Colon (tissue), 2 donors: Measurements from ENCODE around the gene CGGBP1.
A peak's percentile ranks its signal among the peaks of the same experiment; 100 is the strongest.

Experiments
- FAIRE-seq: peaks from 2 replicates; lab custom pipeline; 2012; peaks lifted over from hg19 to GRCh38; lab: Jason Lieb, UNC
- donor health status: control.
- donor health status: control.

CGGBP1 gene

GRCh38 chr3:88058581-88059379, at the start of gene CGGBP1, which contains the start of gene ZNF654:
Gene CGGBP1 (minus strand): TSS chr3:88059005. CDS start chr3:88055976, 3,029 bp downstream.
Gene ZNF654 (plus strand): TSS chr3:88059255. CDS start chr3:88059320, 65 bp downstream.
- no peak for FAIRE-seq

- FAIRE-seq, result no peak
Measured at GRCh38 chr3:88105325-88105724, 46.5 kb upstream of the CGGBP1 start.

- no peak for FAIRE-seq
Measured at GRCh38 chr3:88101142-88101541, 42.3 kb upstream of the CGGBP1 start.

- no peak for FAIRE-seq
Measured at GRCh38 chr3:88093266-88093665, 34.5 kb upstream of the CGGBP1 start.

- no peak for FAIRE-seq
Measured at GRCh38 chr3:88092270-88092669, 33.5 kb upstream of the CGGBP1 start.

- no peak for FAIRE-seq
Measured at GRCh38 chr3:88090681-88091080, 31.9 kb upstream of the CGGBP1 start.

- no peak for FAIRE-seq
Measured at GRCh38 chr3:88084097-88084501, 25.3 kb upstream of the CGGBP1 start.

- no peak for FAIRE-seq
Measured at GRCh38 chr3:88082854-88083253, 24.0 kb upstream of the CGGBP1 start.

- FAIRE-seq, result no peak
Measured at GRCh38 chr3:88078932-88079331, 20.1 kb upstream of the CGGBP1 start.

- no peak for FAIRE-seq
Measured at GRCh38 chr3:88076712-88077111, 17.9 kb upstream of the CGGBP1 start.

GRCh38 chr3:88075497-88075896, 16.7 kb upstream of the CGGBP1 start:
- FAIRE-seq, result no peak

- no peak for FAIRE-seq
Measured at GRCh38 chr3:88075072-88075471, 16.3 kb upstream of the CGGBP1 start.

- no peak for FAIRE-seq
Measured at GRCh38 chr3:88061746-88062145, 2.9 kb upstream of the CGGBP1 start.

- no peak for FAIRE-seq
Measured at GRCh38 chr3:88059380-88060170, 770 bp upstream of the CGGBP1 start.

- FAIRE-seq, result no peak
Measured at GRCh38 chr3:88058306-88058580, 562 bp downstream of the CGGBP1 start.

GRCh38 chr3:88057630-88058305, 1.0 kb downstream of the CGGBP1 start:
- FAIRE-seq, result peak; percentile 43

- no peak for FAIRE-seq
Measured at GRCh38 chr3:88046766-88047165, 12.0 kb downstream of the CGGBP1 start.

- FAIRE-seq, result no peak
Measured at GRCh38 chr3:88044411-88044810, 14.4 kb downstream of the CGGBP1 start.

GRCh38 chr3:88041005-88041404, 17.8 kb downstream of the CGGBP1 start:
- no peak for FAIRE-seq

- FAIRE-seq, result no peak
Measured at GRCh38 chr3:88040529-88040928, 18.3 kb downstream of the CGGBP1 start.

- FAIRE-seq, result no peak
Measured at GRCh38 chr3:88038566-88038965, 20.2 kb downstream of the CGGBP1 start.

GRCh38 chr3:88036221-88036620, 22.6 kb downstream of the CGGBP1 start:
- FAIRE-seq, result no peak
